Non-pigmented ciliary epithelial cell (primary cell): ENCODE results near the gene VKORC1.

ENCODE experiments used
- DNase-seq: peaks from one replicate; pipeline ENCODE4 v3.0.0-alpha.2; 2010; ENCODE audit warnings: low read depth

Gene VKORC1

GRCh38 chr16:31063495-31063842, 31.1 kb downstream of the VKORC1 start:
- DNase-seq, result no peak

DNA sequence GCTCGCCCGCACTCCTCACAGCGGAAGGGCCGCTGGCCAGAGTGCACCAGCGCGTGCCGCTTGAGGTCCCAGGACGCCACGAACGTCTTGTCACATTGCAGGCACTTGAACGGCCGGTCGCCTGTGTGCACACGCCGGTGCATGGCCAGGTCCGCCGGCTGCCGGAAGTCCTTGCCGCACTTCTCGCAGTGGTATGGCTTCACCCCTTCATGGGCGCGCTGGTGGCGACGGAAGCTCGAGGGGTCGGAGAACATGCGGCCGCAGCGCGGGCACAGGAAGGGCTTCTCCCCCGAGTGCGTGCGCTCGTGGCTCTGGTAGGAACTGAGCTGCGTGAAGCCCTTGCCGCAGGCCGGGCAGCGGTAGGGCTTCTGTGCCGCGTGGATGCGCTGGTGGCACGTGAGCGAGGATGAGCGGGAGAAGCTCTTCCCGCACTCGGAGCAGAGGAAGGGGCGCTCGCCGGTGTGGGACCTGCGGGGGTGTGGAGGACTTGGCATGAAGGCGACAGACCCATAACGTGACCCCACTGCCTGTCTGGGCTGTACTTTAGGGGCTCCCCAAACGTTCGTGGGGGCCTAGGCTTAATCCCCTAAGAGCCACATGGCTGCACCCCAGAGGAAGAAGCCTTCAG, 32.7 kb downstream of the VKORC1 start:
- no peak for DNase-seq

DNA sequence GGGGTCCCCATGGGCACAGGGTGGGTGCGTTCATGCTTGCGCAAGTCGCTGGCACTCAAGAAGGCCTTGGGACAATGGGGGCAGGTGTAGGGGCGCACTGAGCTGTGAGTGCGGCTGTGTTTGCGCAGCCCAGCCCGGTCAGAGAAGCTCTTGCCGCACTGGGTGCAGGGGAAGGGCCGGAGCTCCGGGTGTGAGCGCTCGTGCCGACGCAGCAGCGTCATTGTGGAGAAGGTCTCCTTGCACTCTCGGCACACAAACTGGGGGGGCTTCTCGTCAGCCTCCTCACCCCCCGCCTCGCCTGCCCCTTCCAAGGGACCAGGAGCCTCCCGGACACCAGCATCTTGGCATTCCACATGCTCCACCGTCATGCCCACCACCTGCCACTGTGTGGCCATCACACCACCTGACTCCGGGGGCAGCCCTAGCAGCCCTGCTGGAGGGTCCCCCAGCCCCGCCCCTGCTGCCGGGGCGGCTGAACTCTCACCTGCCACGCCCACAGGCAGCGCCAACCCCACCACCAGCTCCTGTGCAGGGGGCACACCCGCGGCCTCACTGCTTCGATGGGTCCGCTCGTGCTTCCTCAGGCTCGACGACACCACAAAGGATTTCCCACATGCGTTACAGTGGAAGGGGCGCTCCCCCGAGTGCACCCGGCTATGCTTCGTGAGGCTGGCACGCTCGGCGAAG, 33.3 kb downstream of the VKORC1 start:
- no peak for DNase-seq

GRCh38 chr16:31055613-31056012, 39.0 kb downstream of the VKORC1 start:
- no peak for DNase-seq

GRCh38 chr16:31052114-31052513, 42.5 kb downstream of the VKORC1 start:
- DNase-seq, result peak; percentile 83

DNA sequence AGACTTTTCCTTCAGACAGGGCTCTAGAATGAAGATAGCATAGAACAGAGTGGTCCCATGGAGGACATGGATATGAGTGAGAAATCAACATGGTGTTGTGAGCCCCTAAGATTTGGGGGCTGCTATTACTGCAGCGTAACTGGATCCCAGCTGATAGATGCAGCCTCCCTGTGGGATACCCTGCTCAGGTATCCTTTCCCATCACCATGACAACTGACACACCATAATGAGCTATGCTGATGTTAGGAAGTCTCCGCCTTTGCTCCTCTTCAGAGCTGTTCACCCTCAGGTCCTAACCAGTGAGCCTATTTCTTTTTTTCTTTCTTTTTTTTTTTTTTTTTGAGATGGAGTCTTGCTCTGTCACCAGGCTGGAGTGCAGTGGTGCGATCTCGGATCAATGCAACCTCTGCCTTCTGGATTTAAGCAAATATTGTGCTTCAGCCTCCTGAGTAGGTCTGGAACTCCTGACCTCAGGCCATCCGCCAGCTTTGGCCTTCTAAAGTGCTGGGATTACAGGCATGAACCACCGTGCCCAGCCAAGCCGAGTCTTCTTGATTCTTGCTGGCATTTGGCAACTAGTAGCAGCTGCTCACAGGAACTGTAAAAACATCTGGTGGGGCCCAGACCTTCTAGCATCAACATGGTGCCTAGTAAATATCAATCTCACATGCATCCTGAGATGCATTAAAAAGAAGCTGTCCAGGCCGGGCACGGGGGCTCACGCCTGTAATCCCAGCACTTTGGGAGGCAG, 44.1 kb downstream of the VKORC1 start:
- no peak for DNase-seq

- DNase-seq, result no peak
Observed at GRCh38 chr16:31043898-31044481, 50.6 kb downstream of the VKORC1 start.

DNA sequence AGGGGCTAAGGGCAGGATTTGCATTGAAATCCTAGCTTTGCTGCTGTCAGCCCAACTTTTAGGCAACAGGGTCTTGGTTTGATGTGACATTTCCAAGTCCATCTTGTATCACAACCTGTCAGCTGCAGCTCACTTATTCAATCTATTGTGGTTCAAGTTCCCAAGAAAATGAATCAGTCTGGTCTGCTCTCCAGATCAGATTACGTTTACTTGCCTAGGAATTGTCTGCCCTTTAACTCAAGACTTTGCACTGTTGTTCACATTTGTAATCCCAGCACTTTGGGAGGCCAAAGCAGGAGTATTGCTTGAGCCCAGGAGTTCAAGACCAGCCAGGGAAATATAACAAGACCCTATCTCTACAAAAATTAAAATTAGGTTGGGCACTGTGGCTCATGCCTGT, 51.2 kb downstream of the VKORC1 start:
- no peak for DNase-seq

GRCh38 chr16:31042866-31043265, 51.7 kb downstream of the VKORC1 start:
- no peak for DNase-seq
